HG03378 (cell line): ENCODE data around the gene ATF6.

Experiments used
- ATAC-seq: cut with Tn5 transposase; IDR thresholded peaks from one replicate; pipeline ENCODE4 v1.9.1; 2021; ENCODE audit warnings: mild to moderate bottlenecking, moderate library complexity; ENCODE audit not compliant: unreplicated experiment

The ATF6 gene

DNA sequence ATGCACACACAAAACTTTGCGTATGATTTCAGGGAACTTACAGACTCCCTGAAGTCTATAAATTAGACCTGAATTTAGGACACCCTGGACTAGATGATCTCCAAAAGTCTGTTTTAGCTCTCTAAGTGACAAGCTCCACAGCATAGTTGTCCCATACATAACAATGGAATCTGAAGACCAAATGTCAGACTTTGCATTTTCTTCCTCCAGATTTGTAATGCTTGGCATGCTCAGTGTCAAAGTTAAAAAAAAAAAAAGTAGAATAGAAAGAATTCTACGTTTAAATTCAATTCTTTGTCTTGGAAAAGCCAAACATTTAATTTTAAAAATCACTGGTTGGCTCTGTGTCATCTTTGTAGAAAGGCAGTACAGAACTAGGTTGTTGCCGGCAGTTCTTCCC is 190.8 kb downstream of the ATF6 start:
- no peak for ATAC-seq

DNA sequence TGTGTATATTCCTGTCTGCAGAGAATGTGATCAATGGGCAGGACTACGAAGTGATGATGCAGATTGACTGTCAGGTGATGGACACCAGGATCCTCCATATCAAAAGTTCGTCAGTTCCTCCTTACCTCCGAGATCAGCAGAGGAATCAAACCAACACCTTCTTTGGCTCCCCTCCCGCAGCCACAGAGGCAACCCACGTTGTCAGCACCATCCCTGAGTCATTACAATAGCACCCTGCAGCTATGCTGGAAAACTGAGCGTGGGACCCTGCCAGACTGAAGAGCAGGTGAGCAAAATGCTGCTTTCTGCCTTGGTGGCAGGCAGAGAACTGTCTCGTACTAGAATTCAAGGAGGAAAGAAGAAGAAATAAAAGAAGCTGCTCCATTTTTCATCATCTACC is 192.3 kb downstream of the ATF6 start:
- ATAC-seq: no peak

DNA sequence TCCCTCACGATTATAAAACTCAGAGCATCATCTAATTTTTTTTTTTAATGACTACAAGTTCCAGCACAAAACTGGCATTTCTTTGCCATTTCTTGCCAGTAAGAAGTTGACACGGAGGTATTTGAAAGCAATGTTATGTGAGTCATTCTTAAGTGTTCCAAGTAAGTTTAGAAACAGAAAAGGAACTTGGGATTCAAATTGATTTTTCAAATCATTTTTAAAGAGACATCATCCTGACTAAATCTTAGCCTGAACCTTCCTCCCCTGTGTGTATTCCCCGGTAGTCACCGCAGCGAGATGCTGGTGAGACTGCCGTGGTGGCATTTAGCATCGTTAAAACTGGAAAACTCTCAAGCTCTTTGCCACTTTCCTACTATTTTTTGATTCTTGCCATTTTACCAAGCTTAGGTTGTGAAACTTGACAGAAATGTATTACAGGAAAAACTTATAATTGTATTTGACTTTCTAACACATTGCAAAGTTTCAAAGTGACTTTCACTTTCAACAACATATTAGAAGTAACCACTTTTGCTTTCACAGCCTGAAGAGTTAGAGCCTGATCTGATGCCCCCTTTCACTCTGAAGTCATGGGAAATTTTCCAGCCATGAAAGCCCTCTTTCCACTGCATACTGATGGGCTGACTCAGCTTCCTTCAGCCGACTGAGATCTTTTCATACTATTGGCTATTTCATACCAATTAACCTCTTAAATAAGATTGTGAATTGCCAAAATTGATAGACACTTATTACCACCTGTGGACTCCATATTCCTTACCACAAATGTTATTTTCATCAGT is 196.2 kb downstream of the ATF6 start:
- ATAC-seq: peak; percentile 97

DNA sequence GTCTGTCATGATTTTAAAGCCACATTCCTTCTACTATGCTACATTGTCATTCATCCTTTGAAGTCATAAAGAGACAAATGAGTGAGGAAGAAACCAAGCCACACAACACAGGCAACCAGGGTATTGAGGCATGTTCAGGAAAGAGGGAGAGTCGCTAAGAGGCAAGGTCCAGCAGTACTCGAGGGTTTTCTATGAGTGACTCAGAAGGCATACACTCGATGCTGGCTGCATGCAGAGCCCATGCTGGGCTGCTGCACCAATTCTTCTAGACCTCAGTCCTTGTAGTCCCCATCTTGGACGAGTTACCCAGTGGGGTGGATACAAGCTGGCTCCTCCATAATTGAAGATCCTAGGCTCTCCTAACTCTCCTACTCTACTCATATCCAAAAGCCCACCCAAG is 199.9 kb downstream of the ATF6 start:
- ATAC-seq: no peak

DNA sequence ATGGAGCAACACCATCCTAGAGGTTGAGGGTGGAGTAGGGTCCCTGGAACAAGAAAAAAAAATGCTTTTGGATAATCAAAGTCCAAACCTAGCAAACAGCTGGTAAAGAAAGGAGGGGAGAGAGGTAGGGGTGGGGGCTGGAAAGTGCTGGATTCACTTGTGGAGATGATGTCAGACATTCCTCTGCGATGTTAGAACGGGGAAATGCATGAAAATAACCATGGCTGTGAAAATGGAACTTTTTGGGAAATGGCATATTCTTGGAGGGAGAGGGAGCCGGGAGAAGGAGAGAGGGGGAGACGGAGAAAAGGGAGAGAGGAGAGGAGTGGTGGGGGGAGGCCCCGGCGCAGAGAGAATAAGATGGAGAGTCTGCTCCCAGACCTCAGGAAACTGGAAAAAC is 203.9 kb downstream of the ATF6 start:
- no peak for ATAC-seq

DNA sequence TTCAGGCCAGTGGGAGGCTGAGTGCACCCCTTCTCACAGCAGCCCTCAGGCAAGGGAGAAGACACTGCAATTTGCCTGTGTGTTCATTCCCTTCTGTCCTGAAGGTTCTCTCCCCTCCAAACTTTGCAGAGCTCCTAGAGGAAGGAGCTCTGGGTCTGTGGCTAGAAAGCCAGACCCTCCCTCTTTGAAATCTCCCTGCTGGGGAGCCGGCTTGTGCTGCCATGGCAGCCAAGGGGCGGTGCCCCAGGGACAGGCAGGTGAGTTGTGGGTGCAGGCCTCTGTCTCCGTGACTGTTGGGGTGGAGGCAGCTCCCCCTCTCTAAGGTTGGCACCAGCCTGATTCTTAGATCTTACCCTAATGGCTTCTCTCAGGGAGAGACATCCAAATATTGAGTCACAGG is 204.5 kb downstream of the ATF6 start:
- no peak for ATAC-seq

DNA sequence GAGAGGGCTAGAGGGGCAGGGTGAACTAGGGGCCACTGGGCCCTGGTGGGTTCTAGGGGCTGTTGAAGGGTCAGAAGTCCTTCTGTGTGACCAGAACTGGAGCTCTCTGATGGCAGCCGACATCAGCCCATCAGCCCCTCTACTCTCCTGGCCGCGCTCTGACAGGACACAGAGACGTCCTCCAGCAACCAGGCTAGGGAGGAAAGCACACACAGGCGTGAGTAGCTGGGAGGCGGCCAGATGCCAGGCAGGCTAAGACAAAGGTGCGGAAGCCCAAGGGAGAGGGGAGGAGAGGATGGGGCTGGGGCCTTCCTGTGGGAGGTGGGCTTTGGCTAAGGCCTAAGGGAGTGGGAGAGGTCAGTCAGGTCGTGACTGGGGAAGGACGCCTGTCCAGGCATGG is 206.7 kb downstream of the ATF6 start:
- no peak for ATAC-seq

DNA sequence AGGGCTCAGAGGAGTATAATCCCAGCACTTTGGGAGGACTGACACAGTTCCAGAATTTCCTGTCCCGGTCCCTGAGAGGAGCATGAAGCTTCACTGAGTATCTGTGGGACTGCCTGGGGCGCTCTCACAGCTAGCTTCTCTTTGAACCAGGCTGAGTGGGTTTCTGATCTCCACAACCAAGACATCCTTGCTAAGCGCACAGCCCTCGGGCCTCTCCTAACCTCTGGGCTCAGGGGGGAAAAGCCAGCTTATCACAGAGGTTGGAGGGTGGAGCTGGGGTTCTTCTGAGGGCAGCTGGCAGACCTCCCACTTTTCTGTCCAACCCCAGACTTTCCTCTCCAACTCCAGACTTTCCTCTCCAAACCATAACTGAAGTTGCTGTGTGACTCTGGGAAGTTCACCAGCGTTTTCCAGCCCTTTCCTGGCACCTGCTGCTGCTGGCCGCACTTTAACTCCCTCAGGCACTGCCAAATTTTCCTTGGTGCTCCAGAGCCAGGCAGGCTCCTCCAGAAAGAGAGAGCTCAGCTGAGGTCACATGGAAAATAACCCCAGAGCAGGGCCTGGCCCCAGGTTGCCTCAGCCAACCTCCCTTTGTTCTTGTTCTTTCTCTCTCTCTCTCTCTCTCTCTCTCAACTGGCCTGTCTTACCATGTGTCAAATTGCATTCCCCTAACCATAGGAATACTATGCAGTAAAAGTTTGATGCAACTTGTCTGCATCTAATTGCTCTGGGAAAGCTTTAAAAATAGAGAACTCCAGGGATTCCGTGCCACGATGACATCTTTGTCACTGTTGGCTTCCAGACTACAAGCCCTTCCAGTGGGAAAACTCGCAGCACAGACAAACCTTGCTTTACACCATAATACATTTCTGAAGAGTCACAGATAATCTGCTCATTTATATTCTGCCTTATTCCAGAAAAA is 208.1 kb downstream of the ATF6 start:
- ATAC-seq: no peak

DNA sequence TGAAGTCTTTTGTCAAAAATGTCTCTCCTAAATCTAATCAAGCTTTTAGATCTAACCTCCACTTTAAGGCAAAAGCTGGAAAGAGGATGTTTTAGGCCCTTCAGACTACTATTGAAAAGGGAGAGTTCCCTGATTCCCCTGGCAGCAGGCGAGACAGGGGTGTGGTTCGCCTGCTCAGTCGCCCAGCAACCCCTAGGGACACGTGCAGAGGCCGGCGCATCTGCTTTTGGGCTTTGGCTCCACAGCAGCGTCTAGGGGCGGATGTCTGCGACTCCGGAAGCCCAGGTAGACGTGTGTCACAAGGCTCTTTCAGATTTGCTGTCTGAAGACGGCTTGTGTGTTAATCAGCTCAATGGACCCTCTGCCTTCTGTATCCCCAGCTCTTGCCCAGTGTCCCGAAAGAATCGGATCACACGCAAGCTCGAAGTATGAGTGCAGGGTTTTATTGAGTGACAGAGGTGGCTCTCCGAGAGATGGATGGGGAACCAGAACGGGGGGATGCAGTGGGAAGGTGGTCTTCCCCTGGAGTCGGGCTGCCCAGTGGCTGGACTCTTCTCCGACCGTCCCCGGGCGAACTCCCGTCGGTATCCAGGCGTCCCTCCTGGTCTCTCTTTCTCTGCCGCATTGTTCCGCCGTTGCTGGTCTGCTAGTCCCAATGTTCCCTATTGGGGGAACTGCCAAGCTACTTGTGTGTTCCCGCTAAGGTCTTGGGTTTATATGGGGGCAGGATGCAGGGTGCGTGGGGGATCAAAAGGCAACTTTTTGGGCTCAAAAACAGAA is 212.1 kb downstream of the ATF6 start:
- no peak for ATAC-seq

DNA sequence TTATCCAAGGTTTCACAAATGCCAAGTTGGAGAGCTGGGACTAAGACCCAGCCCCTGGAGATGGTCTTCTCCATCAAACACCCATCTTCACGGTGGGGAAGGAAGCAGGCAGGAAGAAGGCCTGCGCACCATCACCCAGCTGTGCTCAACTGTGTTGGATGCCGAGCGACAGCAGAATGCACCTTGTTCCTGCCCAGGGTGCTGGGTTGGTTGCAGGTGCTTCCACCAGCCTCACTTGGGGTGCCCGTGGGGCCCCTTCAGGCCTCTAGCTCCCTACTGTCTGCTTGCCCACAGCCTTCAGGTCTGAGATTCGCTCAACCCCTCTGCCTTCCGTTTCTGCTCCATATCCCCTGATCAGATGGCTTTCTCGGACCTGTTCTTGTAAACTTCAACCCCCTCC is 215.0 kb downstream of the ATF6 start:
- no peak for ATAC-seq

DNA sequence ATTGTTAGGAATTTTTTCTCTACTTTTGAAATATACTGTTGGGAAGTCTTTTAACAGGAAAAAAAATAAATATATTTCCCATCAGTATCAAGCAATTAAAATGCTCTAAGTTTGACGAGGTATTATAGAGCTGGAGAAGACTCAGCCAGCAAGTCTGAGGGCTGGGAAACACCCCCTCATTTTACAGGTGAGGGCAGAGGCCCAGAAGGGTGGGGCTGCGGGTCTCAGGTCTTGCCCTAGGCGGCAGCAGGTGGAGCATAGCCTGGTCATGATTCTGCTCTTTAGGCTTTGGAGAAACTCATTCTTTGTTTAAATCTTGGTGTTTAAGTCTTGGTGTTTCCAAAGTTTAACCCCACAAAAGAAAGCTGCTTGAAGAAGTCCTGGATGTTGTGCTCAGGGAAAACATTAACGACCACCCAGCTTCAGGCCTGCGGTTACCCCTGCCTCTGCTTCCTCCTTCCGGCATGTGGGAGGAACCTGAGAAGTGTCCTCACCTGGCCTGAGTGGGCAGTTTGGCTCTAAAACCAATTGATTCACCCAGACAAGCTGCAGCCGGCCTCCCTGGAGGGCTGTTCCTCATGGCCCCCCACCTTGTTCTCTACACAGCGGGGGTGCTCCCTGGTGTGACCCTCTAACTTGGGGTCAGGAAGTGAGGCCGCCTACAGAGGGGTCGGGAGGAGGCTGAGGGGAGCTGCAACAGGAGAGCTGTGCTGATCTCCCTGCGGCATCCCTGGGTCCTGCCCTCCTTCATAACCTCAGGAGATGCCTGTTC is 215.8 kb downstream of the ATF6 start:
- ATAC-seq: no peak

DNA sequence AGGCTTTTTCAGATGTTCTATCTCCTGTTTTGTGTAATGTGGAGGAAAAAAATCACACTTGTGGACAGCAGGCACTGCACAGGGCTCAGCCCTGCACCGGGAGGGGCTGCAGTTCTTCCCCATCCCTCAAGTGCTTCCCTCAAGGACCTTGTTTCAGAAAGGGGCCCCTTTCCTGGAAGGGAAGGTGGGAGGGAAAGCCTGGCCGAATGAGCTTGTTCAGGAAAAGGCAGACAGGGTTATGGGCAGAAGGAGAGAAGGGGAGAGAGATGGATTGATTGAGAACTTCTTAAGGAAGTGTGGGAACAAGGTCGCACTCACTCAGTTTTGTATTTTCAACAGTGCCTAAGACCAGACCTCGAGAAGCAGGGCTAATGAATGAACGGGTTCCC is 216.4 kb downstream of the ATF6 start:
- no peak for ATAC-seq

DNA sequence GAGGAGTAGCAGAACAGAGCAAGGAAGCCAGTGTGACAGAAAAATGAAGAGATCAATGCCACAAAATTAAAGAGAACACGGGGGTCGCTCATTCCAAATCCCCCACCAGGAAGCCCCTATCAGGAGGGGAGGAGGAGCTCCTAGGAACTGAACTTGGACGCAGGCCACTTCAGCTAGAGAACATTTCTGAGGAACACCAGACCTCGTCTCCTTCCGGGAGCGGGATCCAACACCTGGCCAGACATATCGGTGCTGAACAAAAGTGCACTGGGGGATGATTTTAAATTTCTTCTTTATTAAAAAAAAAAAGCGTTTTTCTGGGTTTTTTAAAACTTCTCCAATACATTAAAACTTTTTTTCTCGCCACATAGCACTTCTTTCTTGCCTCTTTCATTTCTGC is 216.8 kb downstream of the ATF6 start:
- no peak for ATAC-seq

DNA sequence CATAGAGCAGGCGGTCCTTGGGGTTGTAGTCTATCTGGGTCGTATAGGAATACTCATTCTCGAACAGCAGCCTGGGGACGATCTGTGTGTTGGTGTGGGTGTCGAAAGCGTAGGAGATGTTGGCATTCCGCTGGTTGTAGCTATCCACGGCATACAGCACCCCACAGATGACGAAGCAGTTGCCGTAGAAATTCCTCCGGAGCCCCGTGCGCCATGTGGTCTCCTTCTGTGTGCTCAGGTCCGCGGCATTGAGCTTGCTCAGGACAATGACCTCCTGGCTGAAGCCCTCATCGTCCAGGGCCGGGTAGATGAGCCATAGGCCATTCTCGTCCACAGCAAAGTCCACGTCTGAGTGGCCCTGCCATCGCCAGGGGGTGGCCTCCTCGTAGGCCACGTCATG is 217.6 kb downstream of the ATF6 start:
- no peak for ATAC-seq

DNA sequence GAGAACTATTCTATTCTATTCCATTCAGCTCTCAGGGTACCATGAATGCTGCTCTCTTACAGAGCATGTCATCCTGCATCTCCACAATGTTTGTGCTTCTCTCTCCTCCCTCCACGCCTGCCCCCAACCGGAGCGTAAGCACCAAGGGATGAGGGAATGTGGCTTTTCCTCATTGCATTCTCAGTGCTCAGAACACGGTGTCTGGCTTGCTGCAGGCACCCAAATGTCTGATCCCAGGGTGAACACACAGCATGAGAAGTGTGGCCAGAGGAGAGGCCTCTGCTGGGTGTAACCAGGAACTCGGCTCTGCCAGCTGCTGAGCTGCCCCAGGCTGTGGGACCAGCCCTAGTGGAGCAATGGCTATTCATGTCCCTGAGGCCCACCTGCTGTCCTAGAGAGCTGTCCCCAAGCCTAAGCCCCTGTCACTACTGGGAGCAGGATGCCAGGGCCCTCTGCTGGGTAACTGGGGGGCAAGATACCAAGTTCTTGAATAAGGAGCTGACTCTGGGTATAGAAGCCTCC is 219.2 kb downstream of the ATF6 start:
- ATAC-seq: no peak

DNA sequence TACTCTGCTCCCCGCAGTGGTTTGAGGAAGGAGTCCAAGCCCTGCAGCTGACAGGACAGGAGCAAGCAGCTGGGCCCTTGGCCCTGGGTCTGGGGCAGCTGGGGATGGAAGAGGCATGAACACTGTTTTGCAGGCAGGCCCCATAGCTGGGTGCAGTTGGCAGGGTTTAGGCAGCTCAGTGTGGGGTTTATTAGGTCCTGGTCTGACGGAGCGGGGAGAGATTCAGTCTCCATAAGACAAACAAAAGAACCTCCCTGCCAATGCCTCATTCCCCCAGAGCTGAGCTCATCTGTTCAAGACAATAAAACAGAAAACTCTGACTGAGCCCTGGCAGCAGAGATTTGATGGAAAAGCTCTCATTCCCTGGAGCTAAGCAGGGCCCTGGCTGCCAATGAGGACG is 220.2 kb downstream of the ATF6 start:
- no peak for ATAC-seq

DNA sequence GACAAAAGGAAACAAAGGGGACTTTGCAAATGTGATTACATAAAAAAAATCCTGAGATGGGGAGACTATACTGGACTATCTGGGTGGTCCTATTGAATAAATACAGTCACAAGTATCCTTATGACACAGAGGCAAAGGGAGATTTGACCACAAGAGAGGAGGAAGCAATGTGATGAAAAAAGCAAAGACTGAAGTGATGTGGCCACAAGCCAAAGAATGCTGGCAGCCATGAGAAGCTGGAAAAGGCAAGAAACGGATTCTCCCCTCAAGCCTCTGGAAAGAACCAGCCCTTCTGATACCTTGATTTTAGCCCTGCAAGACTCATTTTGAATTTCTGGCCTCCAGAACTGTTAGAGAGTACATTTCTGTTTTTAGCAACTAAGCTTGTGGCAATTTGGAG is 221.2 kb downstream of the ATF6 start:
- ATAC-seq: no peak

DNA sequence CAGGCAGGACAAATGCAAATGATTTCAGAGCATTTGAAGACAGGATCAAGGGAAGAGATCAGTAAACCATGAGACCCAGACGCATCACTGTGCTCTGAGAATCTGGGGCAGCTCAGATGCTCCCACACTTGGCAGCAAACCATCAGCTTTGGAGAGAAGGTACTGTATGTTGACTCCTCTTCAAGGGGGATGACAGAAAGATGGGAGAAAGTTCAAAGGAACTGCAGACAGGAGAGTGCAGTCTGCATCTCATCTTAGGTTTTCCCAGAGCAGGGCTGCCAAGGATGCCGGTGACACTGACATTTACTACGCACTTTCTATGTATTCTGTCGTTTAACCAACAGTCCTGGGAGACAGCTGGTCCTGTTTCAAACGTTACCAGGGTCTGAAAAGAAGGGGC is 221.8 kb downstream of the ATF6 start:
- no peak for ATAC-seq

DNA sequence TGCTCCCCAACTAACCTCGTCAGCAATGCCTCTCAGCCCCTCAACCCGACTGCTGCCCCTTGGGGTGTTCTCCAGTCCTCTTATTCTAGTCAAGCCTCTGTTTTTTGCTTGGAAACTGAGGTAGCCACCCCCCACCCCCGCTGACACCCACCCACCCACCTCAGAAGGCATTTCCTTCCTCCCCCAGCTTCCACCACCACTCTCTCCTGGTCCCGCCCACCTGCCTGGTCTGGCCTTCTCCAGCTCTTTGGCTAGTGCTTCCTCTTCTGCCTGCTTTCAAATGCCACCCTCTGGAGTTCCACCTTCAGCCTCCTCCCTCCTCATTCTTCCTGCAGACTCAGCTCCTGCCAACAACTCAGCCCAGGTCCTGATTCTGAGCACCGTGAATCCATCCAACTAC is 222.3 kb downstream of the ATF6 start:
- ATAC-seq: no peak

DNA sequence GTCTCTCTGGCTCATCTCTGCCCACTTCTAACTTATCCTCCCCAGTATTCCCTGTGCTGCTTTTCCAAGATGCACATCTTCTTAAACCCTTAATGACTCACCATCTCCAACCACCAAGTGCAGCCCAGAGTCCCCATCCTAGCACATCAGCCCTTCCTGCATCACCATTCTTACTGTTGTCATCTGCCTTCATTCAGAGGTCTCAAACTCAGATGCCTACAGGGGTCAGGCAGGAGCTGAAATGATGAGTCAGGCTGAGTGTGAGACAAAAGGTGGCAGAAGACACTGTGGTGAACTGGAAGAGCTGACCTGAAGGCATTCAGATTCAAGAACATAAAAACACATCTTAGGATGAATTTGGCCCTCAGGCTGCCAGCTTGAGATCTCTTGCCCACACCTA is 223.0 kb downstream of the ATF6 start:
- ATAC-seq: no peak

DNA sequence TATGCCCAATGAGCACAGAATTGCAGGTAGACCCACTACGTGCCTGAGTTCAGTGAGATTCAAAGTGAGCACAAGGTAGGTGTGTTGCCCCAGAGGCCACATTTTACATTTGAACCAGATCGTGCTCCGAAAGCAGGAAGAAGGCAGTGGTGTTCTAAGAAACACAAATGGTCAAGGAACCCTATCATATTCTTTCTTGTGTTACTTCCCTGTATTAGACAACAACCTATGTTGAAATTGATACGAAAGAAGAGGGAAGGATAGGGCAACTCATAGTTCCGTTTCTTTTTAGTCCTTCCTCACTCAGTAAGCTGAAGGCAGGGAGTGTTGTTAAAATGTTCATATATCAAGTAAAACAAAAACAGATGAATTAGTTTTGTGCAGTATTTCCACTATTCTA is 223.7 kb downstream of the ATF6 start:
- no peak for ATAC-seq
